Measurements from ENCODE around the gene FCMR.

FCMR gene

DNA sequence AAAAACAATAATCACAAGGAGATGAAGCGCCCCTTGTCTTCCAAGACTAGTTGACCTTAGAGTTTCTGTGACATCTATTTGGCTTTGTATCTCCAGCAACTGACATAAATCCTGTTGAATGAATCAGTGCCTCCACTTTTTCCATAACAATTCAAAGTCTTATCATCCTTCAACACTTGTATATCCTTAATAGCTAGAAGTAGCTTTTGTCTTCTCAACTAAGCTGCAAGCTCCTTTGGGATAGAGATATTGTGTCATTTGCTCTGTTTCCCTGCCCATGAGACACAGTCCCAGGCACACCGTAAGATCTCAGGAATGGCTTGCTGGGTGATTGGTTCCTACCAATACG lies 18.8 kb upstream of the FCMR start:
- no peaks in the 10 kb centered on the region for H3K36me3 ChIP-seq (replicated peaks)
- in situ Hi-C loops (cut with MboI; ENCODE audit: low sequenced_read_pairs), result no loop called here
- H3K27me3 ChIP-seq (ENCODE audit: low read depth), result no peaks in the 10 kb centered on the region; the same call in 1 of the 2 replicates
- H3K9me3 ChIP-seq, result no peaks in the 10 kb centered on the region
- DNase-seq (ENCODE audit: low spot score in 2 of 2), result no peak
- H3K4me1 ChIP-seq, result no peaks in the 10 kb centered on the region
- no peak overlapping the region for H3K4me3 ChIP-seq

- in situ Hi-C loops (cut with MboI; ENCODE audit: low sequenced_read_pairs), result no loop called here
- Histone ChIP-seq H3K27me3 (ENCODE audit: low read depth) (no peaks in the 10 kb centered on the region; the same call in 1 of the 2 replicates), H3K9me3 (no peaks in the 10 kb centered on the region), H3K36me3 (replicated peaks) (no peaks in the 10 kb centered on the region), H3K4me3 (no peak overlapping the region), H3K4me1 (no peaks in the 10 kb centered on the region)
- DNase-seq (ENCODE audit: low spot score in 2 of 2), result no peak
These were observed 18.3 kb upstream of the FCMR start for GRCh38 chr1:206939841-206940587.

GRCh38 chr1:206939131-206939530 lies 17.4 kb upstream of the FCMR start:
- no peak overlapping the region for H3K4me3 ChIP-seq
- in situ Hi-C loops (cut with MboI; ENCODE audit: low sequenced_read_pairs), result no loop called here
- H3K36me3 ChIP-seq (replicated peaks), result no peaks in the 10 kb centered on the region
- no peaks in the 10 kb centered on the region for H3K4me1 ChIP-seq
- no peaks in the 10 kb centered on the region for H3K27me3 ChIP-seq (ENCODE audit: low read depth)
- DNase-seq (ENCODE audit: low spot score in 2 of 2), result no peak
- H3K9me3 ChIP-seq, result no peaks in the 10 kb centered on the region

DNA sequence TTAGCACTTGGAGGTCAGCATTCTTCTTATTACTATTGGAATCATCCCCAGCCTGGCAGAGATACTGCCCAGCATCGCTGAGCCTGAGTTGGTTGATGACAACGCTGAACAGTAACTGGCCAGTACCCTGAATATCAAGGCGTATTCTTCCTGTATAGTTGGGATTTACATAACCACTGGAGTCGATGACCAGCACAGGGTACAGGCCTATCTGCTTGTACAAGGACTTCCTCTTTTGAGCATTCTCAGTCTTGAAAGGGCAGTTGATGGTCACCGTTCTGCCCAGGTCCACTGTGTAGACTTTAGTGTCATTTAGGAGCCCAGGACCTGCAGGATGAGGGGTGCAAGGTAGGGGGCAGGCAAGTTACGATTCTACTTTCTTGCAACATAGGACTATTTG lies 15.7 kb upstream of the FCMR start:
- no peak for DNase-seq (ENCODE audit: low spot score in 2 of 2)
- in situ Hi-C loops (cut with MboI; ENCODE audit: low sequenced_read_pairs), result no loop called here
- H3K27me3 ChIP-seq (ENCODE audit: low read depth), result no peaks in the 10 kb centered on the region
- no peaks in the 10 kb centered on the region for H3K36me3 ChIP-seq (replicated peaks)
- H3K4me3 ChIP-seq, result no peak overlapping the region
- H3K9me3 ChIP-seq, result no peaks in the 10 kb centered on the region
- no peaks in the 10 kb centered on the region for H3K4me1 ChIP-seq

DNA sequence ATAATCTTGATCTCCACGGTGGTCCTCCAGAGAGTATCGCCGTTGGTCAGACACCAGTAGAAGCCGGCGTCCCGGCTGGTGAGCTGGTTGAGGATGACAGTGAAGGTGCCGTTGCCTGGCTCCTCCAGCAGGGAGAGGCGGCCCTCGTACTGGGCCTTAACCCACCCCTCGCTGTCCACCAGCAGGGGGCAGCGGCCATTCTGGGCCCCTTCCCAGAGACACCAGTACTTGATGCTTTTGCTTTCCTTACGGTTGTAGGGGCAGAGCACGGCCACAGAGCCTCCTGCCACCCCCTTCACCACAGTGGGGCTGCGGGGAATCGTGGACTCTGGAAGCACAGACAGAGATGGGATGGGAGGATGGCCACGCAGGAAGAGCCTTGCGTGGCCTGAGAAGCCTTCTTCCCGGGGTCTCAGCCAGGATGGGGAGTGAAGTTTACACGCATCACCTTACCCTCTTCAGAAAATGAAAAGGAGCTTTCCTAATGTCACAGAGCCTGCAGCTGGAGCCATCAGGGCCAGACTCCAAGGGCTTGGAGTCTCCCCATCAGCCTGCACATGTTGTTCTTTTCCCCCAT lies 13.8 kb upstream of the FCMR start:
- DNase-seq (ENCODE audit: low spot score in 2 of 2), result peak; percentile 8 to 72
- in situ Hi-C loops (cut with MboI; ENCODE audit: low sequenced_read_pairs), result no loop called here

GRCh38 chr1:206933333-206933945 lies 11.7 kb upstream of the FCMR start:
- Histone ChIP-seq H3K36me3 (replicated peaks) (no peaks in the 10 kb centered on the region), H3K4me1 (no peaks in the 10 kb centered on the region), H3K9me3 (no peaks in the 10 kb centered on the region), H3K27me3 (ENCODE audit: low read depth) (no peaks in the 10 kb centered on the region), H3K4me3 (no peak overlapping the region)
- DNase-seq (ENCODE audit: low spot score in 2 of 2), result peak in 1 of 2 experiments; percentile 66
- in situ Hi-C loops (cut with MboI; ENCODE audit: low sequenced_read_pairs), result no loop called here

More for the DNA sequence above, 13.8 kb upstream of the FCMR start:
- Histone ChIP-seq H3K9me3 (no peaks in the 10 kb centered on the region), H3K4me1 (no peaks in the 10 kb centered on the region), H3K27me3 (ENCODE audit: low read depth) (no peaks in the 10 kb centered on the region), H3K36me3 (replicated peaks) (no peaks in the 10 kb centered on the region), H3K4me3 (no peak overlapping the region)

- in situ Hi-C loops (cut with MboI; ENCODE audit: low sequenced_read_pairs), result no loop called here
- no peaks in the 10 kb centered on the region for H3K9me3 ChIP-seq
- no peak for DNase-seq (ENCODE audit: low spot score in 2 of 2)
- no peaks in the 10 kb centered on the region for H3K4me1 ChIP-seq
- no peaks in the 10 kb centered on the region for H3K27me3 ChIP-seq (ENCODE audit: low read depth)
- H3K36me3 ChIP-seq (replicated peaks), result no peaks in the 10 kb centered on the region
- H3K4me3 ChIP-seq, result no peak overlapping the region
These were observed 10.4 kb upstream of the FCMR start for GRCh38 chr1:206932177-206932576.

DNA sequence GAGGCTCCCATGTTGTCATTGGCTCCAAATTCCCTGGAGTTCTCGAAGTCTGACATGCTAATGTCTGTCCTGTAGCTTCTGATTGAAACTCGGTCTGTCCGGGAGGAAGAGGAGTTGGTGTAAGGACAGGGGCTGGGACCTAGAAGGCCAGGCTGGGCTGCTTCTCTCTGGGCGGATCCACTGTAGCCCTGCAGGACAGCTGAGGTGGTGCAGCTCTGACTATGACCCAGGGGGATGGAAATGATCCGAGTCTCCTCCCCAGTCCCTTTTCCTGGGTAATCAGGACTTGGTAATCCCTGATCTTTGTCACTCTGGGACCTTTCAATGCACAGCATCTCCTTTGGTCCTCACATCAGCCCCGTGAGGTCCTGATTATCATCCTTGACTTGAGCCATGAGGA lies 10.0 kb upstream of the FCMR start:
- DNase-seq (ENCODE audit: low spot score in 2 of 2), result no peak
- H3K36me3 ChIP-seq (replicated peaks), result no peaks in the 10 kb centered on the region
- no peaks in the 10 kb centered on the region for H3K27me3 ChIP-seq (ENCODE audit: low read depth)
- in situ Hi-C loops (cut with MboI; ENCODE audit: low sequenced_read_pairs), result no loop called here
- H3K4me1 ChIP-seq, result no peaks in the 10 kb centered on the region
- H3K4me3 ChIP-seq, result no peak overlapping the region
- no peaks in the 10 kb centered on the region for H3K9me3 ChIP-seq

DNA sequence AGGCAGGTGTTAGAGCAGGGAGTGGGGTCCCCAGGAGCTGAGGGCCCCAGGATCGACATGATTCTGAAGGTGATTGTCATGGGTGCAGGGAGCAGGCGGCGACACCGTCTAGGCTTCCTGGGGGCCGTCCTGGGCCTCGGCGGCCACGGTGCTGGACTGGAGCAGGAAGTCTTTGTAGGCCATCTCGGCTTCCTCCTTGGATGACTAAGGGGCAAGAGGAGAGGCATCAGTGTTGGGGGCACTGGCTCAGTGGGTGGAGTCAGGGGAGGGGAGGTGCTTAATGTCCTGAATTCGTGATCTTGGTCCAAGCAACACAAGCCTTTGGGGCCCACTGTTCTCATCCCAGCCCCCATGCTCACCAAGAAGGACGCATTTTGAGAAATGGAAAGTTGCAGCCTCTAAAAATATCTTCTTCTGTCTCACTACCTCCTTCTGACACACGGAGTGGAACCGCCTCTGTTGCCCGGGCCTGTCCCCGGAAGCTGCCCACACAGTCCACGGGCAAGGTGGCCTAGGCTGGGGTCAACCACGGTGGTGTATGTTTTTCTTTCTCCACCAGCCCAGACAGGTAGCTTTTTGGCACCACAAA lies 8.6 kb upstream of the FCMR start:
- in situ Hi-C loops (cut with MboI; ENCODE audit: low sequenced_read_pairs), result no loop called here
- no peaks in the 10 kb centered on the region for H3K27me3 ChIP-seq (ENCODE audit: low read depth)
- H3K9me3 ChIP-seq, result no peaks in the 10 kb centered on the region
- no peak for DNase-seq (ENCODE audit: low spot score in 2 of 2)
- H3K4me3 ChIP-seq, result no peak overlapping the region
- no peaks in the 10 kb centered on the region for H3K36me3 ChIP-seq (replicated peaks)
- H3K4me1 ChIP-seq, result no peaks in the 10 kb centered on the region

DNA sequence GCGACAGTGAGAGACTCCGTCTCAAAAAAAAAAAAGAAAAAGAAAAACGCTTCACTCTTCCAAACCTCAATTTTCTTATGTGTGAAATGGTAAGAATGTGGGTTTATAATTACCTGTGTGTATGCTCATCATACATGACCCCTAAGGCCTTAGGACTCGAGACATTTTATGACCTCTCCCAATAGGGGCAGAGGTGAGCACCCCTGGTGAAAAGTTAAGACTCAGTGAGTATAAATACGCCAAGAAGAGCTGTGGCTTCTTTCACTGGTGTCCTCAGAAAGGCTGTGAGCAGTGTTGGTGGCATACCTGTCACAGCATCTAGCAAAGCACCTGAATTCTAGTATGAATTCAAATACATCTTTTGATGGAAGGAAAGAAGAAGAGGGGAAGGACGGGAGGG lies 7.8 kb upstream of the FCMR start:
- no peaks in the 10 kb centered on the region for H3K36me3 ChIP-seq (replicated peaks)
- in situ Hi-C loops (cut with MboI; ENCODE audit: low sequenced_read_pairs), result no loop called here
- H3K27me3 ChIP-seq (ENCODE audit: low read depth), result no peaks in the 10 kb centered on the region
- no peaks in the 10 kb centered on the region for H3K4me1 ChIP-seq
- H3K9me3 ChIP-seq, result no peaks in the 10 kb centered on the region
- no peak overlapping the region for H3K4me3 ChIP-seq
- no peak for DNase-seq (ENCODE audit: low spot score in 2 of 2)

DNA sequence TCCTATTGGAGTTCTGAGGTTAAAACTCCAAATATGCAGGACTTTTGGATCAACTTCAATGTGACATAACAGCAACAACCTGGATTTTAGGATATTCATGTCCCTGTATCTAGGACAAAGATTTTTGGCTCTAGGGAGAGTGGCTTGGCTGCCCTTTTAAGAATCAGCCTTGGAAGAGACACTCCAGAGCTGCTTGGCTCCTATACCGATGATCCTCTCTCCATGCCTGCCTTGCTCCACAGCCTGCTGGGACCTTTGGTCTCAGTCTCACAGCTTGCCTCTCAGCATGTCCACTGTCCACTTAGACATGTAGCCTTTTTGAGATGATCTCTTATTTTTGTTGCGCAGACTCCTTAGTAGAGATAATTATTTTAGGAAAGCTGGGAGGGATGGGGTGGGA lies 4.5 kb upstream of the FCMR start:
- in situ Hi-C loops (cut with MboI; ENCODE audit: low sequenced_read_pairs), result no loop called here

DNA sequence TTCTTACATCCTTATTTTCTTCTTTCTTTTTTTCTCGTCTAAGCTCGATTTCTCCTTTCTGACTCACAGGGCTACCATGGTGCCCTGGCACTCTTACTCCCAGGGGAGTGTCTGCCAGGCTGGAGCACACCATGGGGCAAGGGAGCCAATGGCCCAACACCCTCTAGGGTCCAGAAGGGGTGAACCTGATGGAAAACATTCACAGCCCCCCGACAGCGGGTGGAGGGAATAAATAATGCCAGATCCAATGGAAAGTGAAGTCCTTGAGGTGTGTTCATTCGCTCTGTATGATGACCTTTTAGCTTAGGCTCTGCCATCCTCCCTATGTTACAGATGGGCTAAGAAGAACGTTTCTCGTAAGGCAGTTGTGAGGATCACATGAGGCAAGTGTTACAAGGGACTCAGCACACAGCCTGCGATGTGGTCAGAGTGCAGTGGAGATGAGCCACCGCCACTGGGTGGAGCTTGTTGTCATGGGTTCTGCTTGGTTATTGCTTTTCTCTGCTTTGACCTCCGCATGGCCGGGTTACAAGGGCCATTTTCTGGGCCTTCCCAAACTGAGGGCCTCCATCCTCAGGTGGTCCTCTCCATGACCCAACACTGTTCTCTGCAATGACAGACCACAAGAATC lies 3.5 kb upstream of the FCMR start:
- Histone ChIP-seq H3K9me3 (no peaks in the 10 kb centered on the region), H3K4me3 (no peak overlapping the region), H3K36me3 (replicated peaks) (no peaks in the 10 kb centered on the region), H3K4me1 (no peaks in the 10 kb centered on the region), H3K27me3 (ENCODE audit: low read depth) (no peaks in the 10 kb centered on the region)
- in situ Hi-C loops (cut with MboI; ENCODE audit: low sequenced_read_pairs), result no loop called here
- DNase-seq (ENCODE audit: low spot score in 2 of 2), result no peak

More for the DNA sequence above, 4.5 kb upstream of the FCMR start:
- H3K27me3 ChIP-seq (ENCODE audit: low read depth), result no peaks in the 10 kb centered on the region
- H3K9me3 ChIP-seq, result no peaks in the 10 kb centered on the region
- H3K4me1 ChIP-seq, result no peaks in the 10 kb centered on the region
- no peak overlapping the region for H3K4me3 ChIP-seq
- no peak for DNase-seq (ENCODE audit: low spot score in 2 of 2)
- no peaks in the 10 kb centered on the region for H3K36me3 ChIP-seq (replicated peaks)

GRCh38 chr1:206924592-206925105 lies 2.9 kb upstream of the FCMR start:
- H3K4me3 ChIP-seq, result no peak overlapping the region
- H3K27me3 ChIP-seq (ENCODE audit: low read depth), result no peaks in the 10 kb centered on the region
- no peaks in the 10 kb centered on the region for H3K4me1 ChIP-seq
- in situ Hi-C loops (cut with MboI; ENCODE audit: low sequenced_read_pairs), result no loop called here
- DNase-seq (ENCODE audit: low spot score in 2 of 2), result no peak
- no peaks in the 10 kb centered on the region for H3K36me3 ChIP-seq (replicated peaks)
- H3K9me3 ChIP-seq, result no peaks in the 10 kb centered on the region
